GM18867 (cell line): ENCODE results near the gene HEXB.

Experiments used
- ATAC-seq: cut with Tn5 transposase; IDR thresholded peaks from one replicate; pipeline ENCODE4 v1.9.1; 2021; ENCODE audit warnings: mild to moderate bottlenecking, moderate library complexity; ENCODE audit not compliant: unreplicated experiment

The HEXB gene

DNA sequence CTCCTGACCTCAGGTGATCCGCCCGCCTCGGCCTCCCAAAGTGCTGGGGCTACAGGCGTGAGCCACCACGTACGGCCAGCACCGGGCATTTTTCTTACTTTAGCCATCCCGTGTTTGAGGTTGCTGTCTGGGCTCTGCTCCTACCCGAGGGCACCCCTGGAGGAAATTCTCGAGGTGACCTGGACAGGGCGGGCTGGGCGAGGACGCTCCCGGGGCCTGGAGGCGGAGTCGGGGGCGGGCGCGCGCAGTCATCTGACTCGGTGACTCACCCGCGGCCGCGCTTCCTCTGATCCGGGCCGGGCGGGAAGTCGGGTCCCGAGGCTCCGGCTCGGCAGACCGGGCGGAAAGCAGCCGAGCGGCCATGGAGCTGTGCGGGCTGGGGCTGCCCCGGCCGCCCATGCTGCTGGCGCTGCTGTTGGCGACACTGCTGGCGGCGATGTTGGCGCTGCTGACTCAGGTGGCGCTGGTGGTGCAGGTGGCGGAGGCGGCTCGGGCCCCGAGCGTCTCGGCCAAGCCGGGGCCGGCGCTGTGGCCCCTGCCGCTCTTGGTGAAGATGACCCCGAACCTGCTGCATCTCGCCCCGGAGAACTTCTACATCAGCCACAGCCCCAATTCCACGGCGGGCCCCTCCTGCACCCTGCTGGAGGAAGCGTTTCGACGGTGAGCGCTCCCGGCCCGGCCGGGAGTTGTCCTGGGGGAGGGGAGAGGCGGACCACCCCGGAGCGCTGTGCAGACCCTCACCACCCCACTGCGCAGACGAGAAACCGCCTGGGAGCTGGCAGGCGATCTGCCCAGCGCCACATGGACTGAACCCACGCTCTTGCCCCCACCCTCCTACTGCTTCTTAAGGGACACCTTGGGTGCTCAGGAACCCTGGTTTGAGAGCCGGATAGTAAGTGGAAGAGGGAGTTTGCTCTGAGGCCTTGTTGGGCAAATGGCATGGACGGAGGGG is at the start of gene HEXB:
Gene HEXB, plus strand, starts transcription at position 334 of the 952 bp plus-strand sequence. Its CDS starts 28 bp downstream, at position 362.
- peak; percentile 84 for ATAC-seq

DNA sequence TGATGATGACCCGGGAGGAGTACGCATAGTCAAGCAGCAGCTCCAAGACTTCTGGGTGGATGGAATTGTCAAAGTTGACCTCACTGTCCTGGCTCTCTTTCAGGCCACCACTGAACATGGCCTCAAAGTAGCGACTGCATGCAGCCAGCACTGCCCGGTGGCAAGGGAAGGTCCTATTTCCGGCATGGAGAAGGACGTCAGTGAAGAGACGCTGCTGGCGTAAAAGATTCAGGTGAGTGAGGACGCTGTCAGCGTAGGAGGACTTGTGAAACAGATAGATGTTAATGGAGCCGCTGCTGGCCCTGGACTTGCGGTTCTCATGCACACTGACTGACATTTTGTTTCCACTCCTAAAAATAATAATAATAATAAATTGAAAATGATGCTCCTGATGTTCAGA is 48.9 kb upstream of the HEXB start:
- ATAC-seq: no peak

DNA sequence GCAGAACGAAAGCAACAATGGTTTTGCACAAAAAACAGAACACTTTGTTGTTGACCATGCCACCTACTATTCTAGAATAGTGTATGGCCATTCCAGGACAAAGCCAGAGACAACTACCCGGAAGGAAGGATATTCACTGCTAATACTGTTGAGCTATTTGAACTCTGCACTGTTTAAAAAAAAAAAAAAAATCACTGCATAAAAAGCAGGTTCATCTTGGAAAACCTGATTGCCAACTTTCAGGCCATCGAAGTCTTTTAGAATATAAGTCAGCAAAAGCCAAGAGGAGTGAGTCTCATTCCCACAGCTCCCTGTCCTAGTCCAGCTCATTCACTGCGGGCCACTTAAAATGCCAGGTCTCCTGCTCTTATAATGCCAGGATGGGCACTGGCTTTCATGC is 48.5 kb upstream of the HEXB start:
- no peak for ATAC-seq

DNA sequence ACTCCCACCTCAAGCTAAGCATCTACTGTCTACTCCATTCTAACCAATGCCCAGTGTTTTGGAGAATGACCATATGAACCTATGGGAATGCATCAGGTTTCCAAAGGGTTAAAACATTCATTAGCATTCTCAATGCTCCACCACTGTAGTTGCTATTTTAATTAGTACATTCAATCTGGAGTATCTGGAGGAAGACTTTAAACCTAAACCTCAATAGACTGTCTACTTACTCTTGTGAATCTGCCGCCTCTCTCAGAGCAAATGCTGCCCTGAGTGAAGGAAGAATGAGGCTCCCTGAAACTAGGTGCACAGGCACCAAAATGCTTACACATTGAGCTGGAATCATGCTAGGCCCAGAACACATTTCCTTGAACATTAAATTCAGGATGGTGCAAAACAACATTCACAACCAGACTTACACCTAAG is 46.5 kb upstream of the HEXB start:
- ATAC-seq: no peak

DNA sequence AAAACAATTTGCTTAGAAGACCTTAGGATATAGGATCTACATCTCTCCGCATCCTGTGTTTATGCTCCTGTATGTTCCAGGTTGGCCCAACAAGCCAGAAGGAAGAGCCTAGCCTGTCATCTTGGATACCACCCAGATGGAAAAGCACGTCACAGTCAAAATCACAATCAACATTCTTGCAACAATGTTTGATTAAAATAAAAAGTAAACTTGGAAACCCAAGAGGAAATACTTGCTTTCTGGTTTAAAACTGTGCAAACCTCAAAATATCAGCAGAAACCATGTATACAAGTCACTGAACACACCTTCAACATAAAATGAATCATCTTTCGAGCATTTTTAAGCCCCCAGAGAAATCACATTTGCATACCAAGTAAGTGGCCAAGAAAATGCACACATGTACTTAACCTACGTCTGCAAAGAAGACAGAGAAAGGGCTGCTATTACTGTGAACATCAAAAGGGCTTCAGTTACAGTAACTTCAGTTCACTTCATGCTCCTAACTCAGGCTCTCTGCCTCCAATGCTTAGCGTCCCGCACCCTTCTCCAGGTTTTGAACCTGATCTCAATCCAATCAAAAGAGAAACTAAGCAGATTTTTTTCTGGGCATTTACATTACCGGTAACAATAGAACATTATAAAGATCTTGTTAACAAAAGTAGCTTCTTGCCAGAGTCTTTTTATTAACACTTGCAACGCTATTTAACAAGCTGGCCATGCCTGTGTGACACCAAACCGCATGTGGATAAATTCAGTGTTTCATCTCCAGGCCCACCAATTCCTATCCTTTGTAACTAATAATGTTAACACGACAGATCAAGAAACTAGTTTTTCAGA is 45.8 kb upstream of the HEXB start:
- ATAC-seq: peak; percentile 34

DNA sequence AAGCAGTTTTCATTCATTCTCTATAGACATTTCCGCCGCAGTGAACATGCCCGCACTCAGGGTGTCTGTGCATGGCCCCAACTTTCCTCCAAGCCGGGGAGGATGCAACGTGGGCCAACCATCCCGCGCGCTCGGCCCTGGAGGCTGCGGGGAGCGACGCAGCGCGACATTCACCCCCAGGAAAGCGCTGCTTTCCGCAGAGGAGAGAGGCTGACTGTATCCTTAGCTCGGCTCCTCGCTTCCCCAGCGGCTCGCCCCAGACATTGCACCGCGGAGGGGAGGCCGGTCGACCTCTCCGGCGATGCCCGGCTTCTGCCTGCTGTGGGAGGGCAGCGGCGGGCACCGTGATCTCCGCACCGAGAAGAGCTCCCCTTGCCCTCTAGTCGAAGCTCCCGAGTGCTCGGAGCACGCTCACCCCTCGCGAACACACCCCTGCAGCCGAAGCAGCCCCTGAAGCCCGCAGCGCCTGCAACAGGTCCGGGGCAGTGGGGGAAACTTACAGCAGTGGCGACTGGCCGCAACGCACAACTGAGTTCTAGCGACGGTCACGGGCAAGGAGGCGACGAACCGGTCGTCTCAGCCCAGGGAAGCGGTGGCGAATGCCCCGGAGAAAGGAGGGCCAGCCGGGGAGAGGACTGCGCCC is 45.1 kb upstream of the HEXB start:
- peak; percentile 20 for ATAC-seq

DNA sequence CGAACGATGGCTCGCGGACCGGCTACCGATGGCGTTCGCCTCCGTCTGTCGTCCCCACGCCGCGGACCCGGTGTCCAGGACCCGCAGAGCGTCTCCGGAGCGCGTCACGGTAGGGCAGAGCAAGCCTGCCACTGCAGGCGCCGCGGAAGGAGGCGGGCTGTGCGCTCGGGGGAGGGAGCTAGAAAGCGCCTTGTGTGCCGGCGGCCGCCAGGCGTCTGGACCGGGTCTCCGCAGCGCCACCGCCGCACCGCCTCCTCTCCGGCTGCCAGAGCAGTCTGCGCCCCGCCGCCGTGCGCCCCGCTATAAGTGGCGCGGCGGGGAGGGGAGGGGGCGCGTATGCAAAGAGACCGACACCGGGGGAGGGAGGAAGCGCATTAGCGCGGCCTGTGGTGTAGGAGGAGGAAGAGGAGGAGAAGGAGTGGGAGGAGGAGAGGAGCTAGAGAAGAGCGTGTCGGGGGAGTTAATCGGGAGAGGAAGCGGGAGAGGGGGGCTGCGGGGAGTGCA is 44.5 kb upstream of the HEXB start, which contains the start of gene ENC1:
Gene ENC1, minus strand, starts transcription at position 279 of the 504 bp plus-strand sequence. CDS start 4,243 bp downstream, outside the sequence.
- peak; percentile 76 for ATAC-seq

DNA sequence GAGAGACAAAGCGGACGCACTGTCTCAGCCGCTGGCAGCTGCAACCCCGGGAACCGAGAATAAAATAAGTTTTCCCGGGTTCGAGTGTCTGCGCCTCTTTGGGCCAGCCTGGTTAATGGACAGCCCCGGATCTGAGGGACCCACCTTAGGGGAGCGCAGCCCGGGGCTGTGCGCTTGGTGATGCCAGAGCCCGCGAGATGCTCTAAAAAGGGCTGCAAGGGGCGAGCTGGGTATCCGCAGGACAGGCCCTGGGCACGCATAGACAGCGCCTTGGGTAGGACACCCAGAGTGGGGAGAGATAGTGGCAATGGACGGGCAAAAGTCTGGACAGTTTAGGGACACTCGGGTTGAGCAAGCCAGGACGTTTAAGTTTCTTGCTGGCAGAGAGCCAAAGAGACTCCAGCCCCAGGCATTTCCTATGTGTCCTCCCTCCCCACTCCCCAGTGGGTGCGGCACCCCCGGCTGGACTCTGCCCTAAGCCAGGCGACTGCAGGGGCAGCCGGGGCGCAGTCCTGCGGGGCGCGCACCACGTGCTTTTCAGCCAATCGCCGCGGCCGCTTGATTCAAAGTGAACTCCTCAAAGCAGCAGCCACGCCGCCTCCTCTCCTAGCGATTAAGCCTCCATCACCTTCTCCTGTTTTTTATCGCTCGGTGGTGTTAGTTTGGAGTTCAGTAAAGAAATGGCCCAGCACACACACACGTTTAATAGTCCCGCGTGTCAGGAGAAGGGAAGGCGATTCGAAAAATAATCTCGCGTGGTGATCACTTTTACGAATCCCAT is 43.9 kb upstream of the HEXB start:
- ATAC-seq: peak; percentile 27

DNA sequence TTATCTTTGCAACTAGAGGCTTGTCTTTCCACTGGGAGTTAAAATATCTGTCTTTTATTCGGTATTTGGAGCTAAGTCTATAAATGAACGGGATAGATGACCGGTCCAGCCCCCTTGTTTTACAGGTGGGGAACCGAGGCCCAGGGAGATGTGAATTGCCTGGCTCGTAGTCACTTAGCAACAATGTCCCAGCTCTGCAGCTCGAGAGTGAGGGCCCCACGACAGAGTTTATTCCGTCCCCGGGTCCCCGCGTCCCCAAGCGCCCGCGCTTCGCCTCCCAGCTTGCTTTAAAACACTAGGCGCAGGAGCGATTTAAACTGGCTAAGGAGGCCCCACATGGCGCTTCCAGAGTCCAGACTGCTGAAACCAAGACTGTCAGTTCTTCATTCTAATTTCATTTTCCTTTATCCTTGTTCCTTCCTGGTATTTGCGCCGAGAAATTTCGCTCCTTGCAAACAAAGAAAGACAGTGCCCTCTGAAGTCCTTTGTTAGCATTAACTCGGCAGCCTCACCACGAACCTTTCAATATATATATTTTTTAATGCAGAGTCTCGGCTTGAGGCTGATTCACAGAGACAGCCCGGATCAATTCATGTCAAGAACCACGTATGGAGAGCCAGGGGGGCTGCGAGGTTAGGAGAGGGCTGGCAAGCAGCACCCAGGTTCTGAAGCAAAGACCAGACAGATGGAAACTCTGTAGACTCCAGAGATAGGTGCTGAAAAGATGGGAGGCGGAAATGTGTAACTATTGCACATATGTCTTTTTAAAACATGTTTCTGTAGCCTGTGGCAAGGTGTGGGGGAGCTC is 43.1 kb upstream of the HEXB start:
- ATAC-seq: no peak

DNA sequence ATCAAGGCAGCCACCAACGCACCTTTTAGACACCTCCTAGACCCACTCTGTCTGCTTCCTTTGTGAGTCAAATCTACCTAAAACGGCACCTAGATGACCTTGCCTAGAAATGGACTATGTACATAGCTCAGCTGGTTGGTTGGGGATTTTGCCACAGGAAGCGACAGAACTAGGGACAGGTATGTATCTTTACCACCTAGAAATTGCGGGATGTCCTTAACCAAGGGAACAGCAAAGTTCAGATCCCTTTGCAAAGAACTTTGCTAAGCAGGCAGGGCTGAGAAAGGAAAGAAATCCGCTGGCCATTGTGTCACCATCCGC is 42.5 kb upstream of the HEXB start:
- no peak for ATAC-seq

DNA sequence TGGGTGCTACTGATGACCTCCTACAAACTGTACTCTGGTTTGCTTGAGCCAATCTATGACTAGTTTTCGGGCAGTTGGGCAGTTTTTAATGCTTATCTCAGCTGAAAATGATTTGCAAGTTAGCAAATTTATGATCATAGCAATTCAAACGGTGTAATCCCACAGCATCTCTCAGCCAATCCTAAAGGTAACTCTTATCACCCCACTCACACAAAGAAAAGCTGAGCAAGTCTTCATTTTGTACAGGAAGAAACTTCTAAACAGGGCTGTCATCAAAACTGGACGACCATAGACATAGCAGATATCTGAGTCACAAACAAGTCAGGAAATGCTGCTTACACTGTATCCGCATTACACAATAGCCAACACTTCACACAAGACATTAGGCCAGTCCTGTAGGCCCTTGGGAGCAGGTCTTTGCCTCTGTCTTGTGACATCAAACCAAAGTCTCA is 41.9 kb upstream of the HEXB start:
- ATAC-seq: no peak

DNA sequence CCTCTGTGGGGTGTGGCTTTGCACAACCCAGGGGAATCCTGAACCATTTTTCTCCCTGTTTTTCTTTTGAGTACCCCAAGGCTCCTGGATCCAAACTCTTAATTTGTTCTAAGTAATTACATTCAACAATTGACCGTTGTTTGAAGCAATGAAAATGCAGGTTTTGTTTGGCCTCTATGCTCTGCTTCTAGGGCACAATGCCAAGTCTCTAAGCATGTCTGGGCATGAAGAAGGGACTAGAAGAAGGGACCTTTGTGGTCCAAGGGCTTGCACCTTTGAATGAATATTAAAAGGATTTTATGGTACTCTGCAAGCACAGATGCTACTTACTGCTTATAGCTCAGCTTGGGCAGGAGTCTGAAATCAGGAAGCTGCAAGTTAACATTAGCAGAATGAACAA is 37.9 kb upstream of the HEXB start:
- ATAC-seq: no peak

DNA sequence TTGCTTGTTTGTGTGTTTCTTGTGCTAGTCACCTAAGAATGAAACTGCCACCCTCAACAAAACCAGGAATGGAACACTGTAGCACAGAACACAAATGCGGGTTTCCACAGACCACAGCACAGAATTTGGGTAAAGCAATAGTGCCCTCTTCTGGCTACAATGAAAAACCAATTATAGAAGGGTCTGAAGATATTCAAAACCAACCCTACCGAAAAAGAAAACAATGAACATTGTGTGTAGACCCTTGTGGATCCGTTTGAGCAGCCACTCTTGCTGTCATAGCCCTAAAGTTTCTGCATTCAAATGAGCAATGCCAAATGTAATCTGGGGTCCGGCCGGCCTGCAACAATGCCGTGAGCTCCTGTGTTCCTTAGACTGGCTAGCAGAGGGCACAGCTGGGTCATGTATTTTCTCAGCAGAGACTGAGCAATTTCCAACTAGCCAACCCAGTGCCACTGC is 36.2 kb upstream of the HEXB start:
- ATAC-seq: peak; percentile 68

DNA sequence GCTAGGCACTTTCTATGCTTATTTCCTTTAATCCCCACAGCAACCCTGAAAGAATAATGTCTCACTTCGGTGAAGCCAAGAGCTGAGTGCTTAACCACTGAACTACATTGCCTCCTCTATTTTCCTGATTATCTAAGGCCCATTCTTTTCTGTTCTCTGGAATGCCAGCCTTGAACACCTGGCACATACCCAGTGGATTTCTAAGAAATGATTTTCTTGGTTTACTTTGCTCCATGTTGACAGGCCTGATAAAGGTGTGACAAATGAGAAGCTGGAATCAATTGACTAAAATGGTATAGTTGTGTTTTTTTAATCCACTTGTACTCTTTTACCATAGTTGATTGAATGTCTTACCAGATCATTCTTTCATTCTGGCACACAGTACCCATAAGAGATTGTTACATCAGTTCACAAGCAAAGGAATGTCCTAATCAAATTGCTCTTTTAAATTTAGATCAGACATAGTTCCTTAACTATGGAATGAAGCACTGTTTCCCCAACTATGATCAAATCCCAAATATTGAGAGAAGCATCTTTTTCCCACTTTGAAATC is 35.5 kb upstream of the HEXB start:
- no peak for ATAC-seq

DNA sequence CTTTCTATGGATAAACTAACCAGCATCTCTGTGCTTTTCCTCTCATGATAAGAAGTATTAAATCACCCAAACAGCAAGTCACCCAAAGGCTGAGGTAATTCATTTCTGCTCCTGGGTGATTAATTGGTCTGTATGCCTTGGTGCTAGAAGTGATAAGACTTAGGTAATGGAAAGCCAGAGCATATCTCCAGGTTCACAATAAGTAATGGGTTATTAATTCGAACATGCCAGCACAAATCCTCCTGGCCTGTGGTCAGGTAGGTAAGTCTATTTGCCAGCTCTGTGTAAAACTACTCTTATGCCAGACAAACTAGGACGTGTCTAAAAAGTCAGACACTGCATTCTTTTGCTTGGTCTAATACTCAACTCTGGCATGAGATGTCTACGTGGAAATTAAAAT is 33.3 kb upstream of the HEXB start:
- no peak for ATAC-seq

DNA sequence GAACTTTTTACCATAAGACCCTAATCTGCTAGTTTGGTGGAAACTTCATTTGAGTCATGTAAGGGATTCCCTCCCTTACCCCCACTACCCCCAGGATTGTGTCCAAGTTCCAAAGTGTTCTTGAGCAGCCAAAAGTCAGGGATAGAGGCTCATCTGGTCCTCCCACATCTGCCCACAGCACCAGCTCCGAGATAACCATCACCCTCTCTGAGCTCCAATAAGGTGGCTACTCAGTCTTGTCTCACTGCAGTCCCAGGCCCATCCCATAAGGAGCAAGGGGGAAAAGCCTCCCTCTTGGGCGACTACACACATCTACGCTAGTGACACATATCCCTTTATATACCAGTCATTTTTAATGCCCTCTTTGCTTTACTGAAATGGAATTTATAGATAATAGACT is 32.5 kb upstream of the HEXB start:
- ATAC-seq: no peak

DNA sequence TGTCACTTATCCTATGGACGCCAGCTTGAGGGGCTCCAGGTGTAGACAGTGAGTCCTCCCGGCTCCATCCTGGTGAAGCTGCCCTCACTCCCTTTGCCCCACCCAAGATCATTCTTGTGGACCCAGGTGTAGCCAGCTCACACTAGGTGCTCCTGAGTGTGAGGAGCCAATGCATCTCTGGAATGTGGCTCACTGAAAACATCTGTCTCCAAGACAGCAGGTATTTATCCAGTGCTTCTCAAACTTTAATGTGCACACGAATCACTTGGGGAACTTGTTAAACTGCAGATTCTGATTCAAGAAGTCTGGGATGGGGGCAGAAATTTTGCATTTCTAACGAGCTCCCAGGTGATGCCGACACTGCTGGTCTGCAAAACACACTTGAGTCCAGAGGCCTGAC is 31.0 kb upstream of the HEXB start:
- no peak for ATAC-seq

DNA sequence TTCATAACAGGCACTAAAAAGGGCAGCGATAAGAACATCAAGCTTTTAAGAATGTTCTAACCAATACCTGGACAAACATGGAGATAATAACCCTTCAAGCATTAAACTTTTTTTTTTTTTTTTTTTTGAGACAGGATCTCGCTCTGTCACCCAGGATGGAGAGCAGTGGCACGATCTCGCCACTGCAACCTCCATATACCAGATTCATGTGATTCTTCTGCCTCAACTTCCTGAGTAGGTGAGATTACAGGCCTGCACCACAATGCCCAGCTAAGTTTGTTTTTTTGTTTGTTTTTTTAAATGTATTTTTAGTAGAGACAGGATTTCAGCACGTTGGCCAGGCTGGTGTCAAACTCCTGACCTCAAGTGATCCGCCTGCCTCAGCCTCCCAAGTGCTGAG is 29.8 kb upstream of the HEXB start:
- ATAC-seq: no peak

DNA sequence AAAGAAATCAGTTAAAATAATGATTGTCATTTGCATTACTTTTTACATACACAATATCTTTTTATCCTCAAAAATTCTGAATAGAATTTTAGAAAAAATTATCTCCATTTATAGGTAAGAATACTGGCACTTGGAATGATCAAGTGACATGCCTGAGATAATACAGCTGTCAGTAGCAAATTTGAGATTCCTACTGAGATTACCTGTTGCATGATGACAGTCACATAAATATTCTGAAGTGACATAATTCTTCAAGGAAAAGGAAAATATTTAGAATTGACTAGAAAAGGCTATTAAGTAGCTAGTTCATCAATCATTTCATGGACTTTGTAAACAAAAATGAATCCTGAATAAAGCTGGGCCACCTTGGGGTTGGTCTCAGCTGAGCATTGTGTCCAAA is 29.3 kb upstream of the HEXB start:
- no peak for ATAC-seq
